Panc1 (cell line): ENCODE results near the gene IFTAP.

Source experiments
- CTCF ChIP-seq: fragments of 450-650 bp; IDR thresholded peaks from 2 replicates; pipeline ENCODE4 v1.5.1; 2017; ENCODE audit warnings: mild to moderate bottlenecking
- POLR2AphosphoS5 ChIP-seq: IDR thresholded peaks from 2 replicates; pipeline ENCODE4 v1.6.1; 2012; ENCODE audit warnings: mild to moderate bottlenecking, low read depth, low read length, moderate library complexity
- REST ChIP-seq, 2 experiments: IDR thresholded peaks; 2 replicates each; pipeline ENCODE4 v1.6.1; 2011 to 2012; ENCODE audit warnings: low read depth in 2 of 2, control low read depth in 1 of 2, low read length in 1 of 2, mild to moderate bottlenecking in 1 of 2, moderate library complexity in 1 of 2; ENCODE audit not compliant: insufficient read depth in 1 of 2

- TF ChIP-seq CTCF: no peak
- TF ChIP-seq POLR2AphosphoS5: no peak
- TF ChIP-seq REST (IDR thresholded peaks at IDR 0.05; ENCODE audit: insufficient read depth in 1 of 2, low read depth in 2 of 2, low read length in 1 of 2): no peak
These were observed 35.5 kb upstream of the IFTAP start for GRCh38 chr11:36558571-36559413.
